Glomerular visceral epithelial cell (primary cell): ENCODE data around the gene PNMA6A.
A peak's percentile ranks its signal among the peaks of the same experiment; 100 is the strongest.
"Not testable (repeated sequence)": the region's sequence is repeated elsewhere in the genome, so short reads cannot be mapped to it uniquely, and the experiment has no call there.

Source experiments
- DNase-seq: peaks from one replicate; pipeline ENCODE4 v3.0.0-alpha.2; 2016; ENCODE audit errors: extremely low spot score

The PNMA6A gene

GRCh38 chrX:153071909-153072583 is at the start of gene PNMA6A:
PNMA6A (plus strand) TSS chrX:153072454; CDS start chrX:153073063, 609 bp downstream.
- not testable (repeated sequence) for DNase-seq

GRCh38 chrX:153026501-153026900 is 45.8 kb upstream of the PNMA6A start:
- DNase-seq: not testable (repeated sequence)

GRCh38 chrX:153028487-153028886 is 43.8 kb upstream of the PNMA6A start:
- not testable (repeated sequence) for DNase-seq

- DNase-seq: no peak
Observed at GRCh38 chrX:153029162-153029561, 43.1 kb upstream of the PNMA6A start.

GRCh38 chrX:153029875-153030274 is 42.4 kb upstream of the PNMA6A start:
- no peak for DNase-seq

- no peak for DNase-seq
Observed at GRCh38 chrX:153030801-153031200, 41.5 kb upstream of the PNMA6A start.

- peak; percentile 46 for DNase-seq
Observed at GRCh38 chrX:153032397-153033118, 39.7 kb upstream of the PNMA6A start.

GRCh38 chrX:153049093-153049492 is 23.2 kb upstream of the PNMA6A start:
- DNase-seq: no peak

GRCh38 chrX:153052534-153052933 is 19.7 kb upstream of the PNMA6A start:
- no peak for DNase-seq

- DNase-seq: no peak
Observed at GRCh38 chrX:153055871-153056749, 16.1 kb upstream of the PNMA6A start, which contains the start of gene PNMA3. PNMA3 (plus strand) TSS chrX:153056470; CDS start chrX:153057056, 586 bp downstream.

- DNase-seq: no peak
Observed at GRCh38 chrX:153057281-153057680, 15.0 kb upstream of the PNMA6A start.

GRCh38 chrX:153059191-153060094 is 12.8 kb upstream of the PNMA6A start:
- DNase-seq: no peak

- no peak for DNase-seq
Observed at GRCh38 chrX:153060095-153060445, 12.2 kb upstream of the PNMA6A start.

GRCh38 chrX:153061732-153062131 is 10.5 kb upstream of the PNMA6A start:
- DNase-seq: peak; percentile 1

- DNase-seq: no peak
Observed at GRCh38 chrX:153063315-153063714, 8.9 kb upstream of the PNMA6A start.

GRCh38 chrX:153064061-153064460 is 8.2 kb upstream of the PNMA6A start:
- no peak for DNase-seq

GRCh38 chrX:153065389-153065788 is 6.9 kb upstream of the PNMA6A start:
- no peak for DNase-seq

GRCh38 chrX:153066402-153066801 is 5.9 kb upstream of the PNMA6A start:
- not testable (repeated sequence) for DNase-seq

GRCh38 chrX:153073331-153073730 is 1.1 kb downstream of the PNMA6A start:
- not testable (repeated sequence) for DNase-seq

GRCh38 chrX:153074262-153074899 is 2.1 kb downstream of the PNMA6A start:
- no peak for DNase-seq

GRCh38 chrX:153074935-153075334 is 2.7 kb downstream of the PNMA6A start:
- DNase-seq: no peak
